GM21717 (cell line): Measurements from ENCODE around the gene FHL5.
"Not testable (repeated sequence)": the region's sequence is repeated elsewhere in the genome, so short reads cannot be mapped to it uniquely, and the experiment has no call there.

Source experiments
- ATAC-seq: cut with Tn5 transposase; IDR thresholded peaks from one replicate; pipeline ENCODE4 v1.9.1; 2021; ENCODE audit warnings: mild to moderate bottlenecking, moderate library complexity; ENCODE audit not compliant: unreplicated experiment

FHL5 gene

GRCh38 chr6:96562886-96563285, at the start of gene FHL5:
Gene FHL5 (plus strand): TSS chr6:96563128. CDS start chr6:96603614, 40,486 bp downstream.
- ATAC-seq: no peak

- no peak for ATAC-seq
These were observed 42.5 kb upstream of the FHL5 start for GRCh38 chr6:96520171-96521115.

- peak; percentile 22 for ATAC-seq
These were observed 41.7 kb upstream of the FHL5 start for GRCh38 chr6:96521306-96521643.

- peak; percentile 98 for ATAC-seq
These were observed 41.1 kb upstream of the FHL5 start, which contains the start of gene UFL1 for GRCh38 chr6:96521644-96522464. Gene UFL1 (plus strand): TSS chr6:96521806. CDS start chr6:96521874, 68 bp downstream.

- ATAC-seq: peak; percentile 26
These were observed 40.4 kb upstream of the FHL5 start for GRCh38 chr6:96522465-96523009.

GRCh38 chr6:96528193-96528592, 34.7 kb upstream of the FHL5 start:
- no peak for ATAC-seq

- ATAC-seq: peak; percentile 62
These were observed 30.5 kb upstream of the FHL5 start for GRCh38 chr6:96532399-96532798.

- ATAC-seq: no peak
These were observed 25.2 kb upstream of the FHL5 start for GRCh38 chr6:96537726-96538125.

- ATAC-seq: no peak
These were observed 20.2 kb upstream of the FHL5 start for GRCh38 chr6:96542702-96543101.

GRCh38 chr6:96545882-96546281, 17.0 kb upstream of the FHL5 start:
- no peak for ATAC-seq

GRCh38 chr6:96547654-96548053, 15.3 kb upstream of the FHL5 start:
- ATAC-seq: no peak

GRCh38 chr6:96554558-96554957, 8.4 kb upstream of the FHL5 start:
- ATAC-seq: no peak

- ATAC-seq: not testable (repeated sequence)
These were observed 3.2 kb upstream of the FHL5 start for GRCh38 chr6:96559740-96560139.

GRCh38 chr6:96563853-96564252, 925 bp downstream of the FHL5 start:
- ATAC-seq: peak; percentile 73

GRCh38 chr6:96570053-96570452, 7.1 kb downstream of the FHL5 start:
- no peak for ATAC-seq

- ATAC-seq: no peak
These were observed 8.6 kb downstream of the FHL5 start for GRCh38 chr6:96571551-96571950.

- ATAC-seq: no peak
These were observed 12.4 kb downstream of the FHL5 start for GRCh38 chr6:96575359-96575758.

- ATAC-seq: no peak
These were observed 13.3 kb downstream of the FHL5 start for GRCh38 chr6:96576221-96576620.

GRCh38 chr6:96582021-96582420, 19.1 kb downstream of the FHL5 start:
- no peak for ATAC-seq

GRCh38 chr6:96582436-96582835, 19.5 kb downstream of the FHL5 start:
- ATAC-seq: no peak

- ATAC-seq: no peak
These were observed 41.5 kb downstream of the FHL5 start for GRCh38 chr6:96604420-96604819.
